RWPE2 (cell line): Measurements from ENCODE around the gene BMP2.
A peak's percentile ranks its signal among the peaks of the same experiment; 100 is the strongest.

ENCODE experiments used
- ATAC-seq: fragments of 200-7000 bp; cut with Tn5 transposase; 3 replicates; pipeline ENCODE4 v1.9.1; 2021; ENCODE audit warnings: low read depth
- DNase-seq: peaks from one replicate; pipeline ENCODE4 v3.0.0-alpha.2; 2020; ENCODE audit warnings: low spot score
- H3K27ac ChIP-seq: fragments of 450-650 bp; 2 replicates; pipeline ENCODE4 v1.5.1; 2017; ENCODE audit warnings: mild to moderate bottlenecking; ENCODE audit not compliant: poor library complexity, severe bottlenecking
- H3K27me3 ChIP-seq: fragments of 250-450 bp; sonication (Bioruptor Pico); 2 replicates; pipeline ENCODE4 v1.5.1; 2021; ENCODE audit warnings: mild to moderate bottlenecking, moderate library complexity; ENCODE audit not compliant: insufficient read depth, poor library complexity, severe bottlenecking
- H3K36me3 ChIP-seq: fragments of 250-450 bp; sonication (Bioruptor Pico); 2 replicates; pipeline ENCODE4 v1.5.1; 2020; ENCODE audit warnings: low read depth, mild to moderate bottlenecking, moderate library complexity
- H3K4me1 ChIP-seq: fragments of 250-450 bp; sonication (Bioruptor Pico); 2 replicates; pipeline ENCODE4 v1.5.1; 2021; ENCODE audit warnings: mild to moderate bottlenecking, moderate library complexity; ENCODE audit not compliant: insufficient read depth, poor library complexity, severe bottlenecking
- H3K4me3 ChIP-seq: fragments of 250-450 bp; sonication (Bioruptor Pico); 2 replicates; pipeline ENCODE4 v1.5.1; 2021; ENCODE audit warnings: mild to moderate bottlenecking, moderate library complexity; ENCODE audit not compliant: severe bottlenecking
- H3K9me3 ChIP-seq: fragments of 250-450 bp; sonication (Bioruptor Pico); 2 replicates; pipeline ENCODE4 v1.5.1; 2021; ENCODE audit warnings: mild to moderate bottlenecking, moderate library complexity; ENCODE audit not compliant: severe bottlenecking
- CTCF ChIP-seq: fragments of 450-650 bp; IDR thresholded peaks from one replicate; pipeline ENCODE4 v1.5.1; 2017; ENCODE audit warnings: mild to moderate bottlenecking, moderate library complexity; ENCODE audit not compliant: poor library complexity, severe bottlenecking

The BMP2 gene

GRCh38 chr20:6828794-6829423 lies 61.4 kb downstream of the BMP2 start:
- Histone ChIP-seq H3K9me3 (no peaks in the 10 kb centered on the region), H3K36me3 (no peaks in the 10 kb centered on the region), H3K27me3 (no peaks in the 10 kb centered on the region), H3K4me1 (no peaks in the 10 kb centered on the region), H3K27ac (no peak overlapping the region), H3K4me3 (no peak overlapping the region)
- TF ChIP-seq CTCF, result peak; percentile 93
- DNase-seq (no peak), ATAC-seq (peak; percentile 95)

GRCh38 chr20:6829510-6830116 lies 62.1 kb downstream of the BMP2 start:
- ATAC-seq (peak; percentile 44; the same call in 2 of the 3 replicates), DNase-seq (no peak)
- Histone ChIP-seq H3K36me3 (no peaks in the 10 kb centered on the region), H3K9me3 (no peaks in the 10 kb centered on the region), H3K4me3 (no peak overlapping the region), H3K27ac (no peak overlapping the region), H3K27me3 (no peaks in the 10 kb centered on the region), H3K4me1 (no peaks in the 10 kb centered on the region)
- no peak for TF ChIP-seq CTCF
